ENCODE data around the gene APBB1IP.
A peak's percentile ranks its signal among the peaks of the same experiment; 100 is the strongest.

APBB1IP gene

DNA sequence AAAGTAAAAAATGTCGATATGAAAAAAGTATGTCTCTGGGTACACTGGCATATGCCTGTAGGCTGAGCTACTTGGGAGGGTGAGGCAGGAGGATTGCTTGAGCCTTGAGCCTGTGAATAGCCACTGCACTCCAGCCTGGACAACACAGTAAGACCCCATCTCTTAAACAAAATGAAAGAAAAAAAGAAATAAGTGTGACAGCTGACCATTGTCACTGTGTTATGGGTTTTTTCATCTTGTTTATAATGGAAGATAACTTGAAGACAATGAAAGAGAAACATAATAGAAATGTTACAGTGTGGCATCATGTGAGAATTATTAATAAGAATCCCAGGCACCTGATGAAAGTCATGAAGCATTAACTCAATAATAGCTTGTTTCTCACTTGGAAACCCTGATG is 75.0 kb downstream of the APBB1IP start:
- DNase-seq = no peak

DNA sequence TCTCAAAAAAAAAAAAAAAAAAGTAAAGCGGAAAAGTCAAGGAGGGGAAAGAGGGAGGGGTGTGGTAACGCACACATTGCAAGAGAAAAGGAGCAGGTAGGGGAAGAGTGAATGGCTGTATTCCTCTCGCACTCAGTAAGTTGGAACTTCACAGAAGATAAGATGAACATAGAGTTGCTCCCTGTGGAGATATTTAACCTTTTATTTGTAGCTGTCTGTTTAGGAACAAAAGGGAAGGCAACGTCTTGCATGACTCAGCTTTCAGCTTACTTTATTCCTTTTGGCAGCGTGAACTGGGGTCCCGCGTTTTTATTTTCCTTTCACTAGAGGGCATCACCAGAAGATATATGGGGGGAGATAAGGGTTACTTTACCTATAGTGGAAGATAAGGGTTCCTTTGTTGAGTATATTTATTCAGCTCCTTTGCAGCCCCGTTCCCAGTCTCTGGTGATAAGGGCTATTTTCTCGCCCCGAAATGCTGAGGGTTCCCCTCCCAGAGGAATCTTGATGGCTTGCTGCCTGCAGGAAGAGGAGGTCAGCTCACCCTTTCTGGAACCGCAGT is 78.5 kb downstream of the APBB1IP start:
- DNase-seq = no peak

DNA sequence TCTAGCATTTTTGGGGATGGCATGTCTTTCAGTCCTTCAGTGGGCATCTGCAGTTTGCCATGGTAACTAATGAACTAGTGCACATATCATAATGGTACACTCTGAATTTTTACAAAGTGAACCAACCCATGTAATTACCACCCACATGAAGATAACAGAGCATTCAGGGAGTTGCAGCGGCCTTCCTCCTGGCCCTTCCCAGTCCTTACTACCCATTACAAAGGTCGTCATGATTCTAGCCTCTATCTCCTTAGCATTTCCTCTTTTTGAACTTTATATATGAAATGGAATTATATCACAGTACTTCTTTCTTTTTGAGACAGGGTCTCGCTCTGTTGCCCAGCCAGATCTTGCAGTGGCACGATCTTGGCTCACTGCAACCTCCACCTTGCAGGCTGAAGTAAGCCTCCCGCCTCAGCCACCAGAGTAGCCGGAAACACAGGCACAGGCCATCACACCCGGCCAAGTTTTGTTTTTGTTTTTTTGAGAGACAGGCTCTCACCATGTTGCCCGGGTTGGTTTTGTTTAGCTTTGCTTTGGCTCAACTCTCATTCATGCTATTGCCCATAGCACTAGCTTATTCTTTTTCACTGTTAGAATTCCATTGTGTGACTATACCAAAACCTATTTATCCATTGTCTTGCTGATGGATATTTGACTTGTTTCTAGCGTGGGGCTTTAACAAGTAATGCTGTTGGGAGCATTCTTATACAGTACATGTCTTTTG is 79.2 kb downstream of the APBB1IP start:
- DNase-seq = no peak

DNA sequence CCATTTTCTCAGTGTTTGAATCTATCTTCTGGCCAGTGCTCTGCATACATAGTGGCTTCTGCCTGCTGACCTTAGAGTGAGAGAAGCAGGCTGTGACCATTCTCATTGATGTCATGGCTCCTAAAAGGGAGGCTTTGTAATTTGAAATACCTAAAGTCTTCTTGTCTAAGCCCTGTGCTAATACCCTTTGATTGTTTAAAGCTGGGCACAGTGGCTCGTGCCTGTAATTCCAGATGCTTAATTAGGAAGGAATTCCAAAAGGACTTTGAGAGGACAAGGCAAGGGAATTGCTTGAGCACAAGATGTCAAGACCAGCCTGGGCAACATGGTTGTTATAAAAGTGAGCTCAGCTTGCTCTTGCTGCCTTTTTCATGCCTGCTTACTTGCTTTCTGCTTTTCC is 81.7 kb downstream of the APBB1IP start:
- DNase-seq = no peak

DNA sequence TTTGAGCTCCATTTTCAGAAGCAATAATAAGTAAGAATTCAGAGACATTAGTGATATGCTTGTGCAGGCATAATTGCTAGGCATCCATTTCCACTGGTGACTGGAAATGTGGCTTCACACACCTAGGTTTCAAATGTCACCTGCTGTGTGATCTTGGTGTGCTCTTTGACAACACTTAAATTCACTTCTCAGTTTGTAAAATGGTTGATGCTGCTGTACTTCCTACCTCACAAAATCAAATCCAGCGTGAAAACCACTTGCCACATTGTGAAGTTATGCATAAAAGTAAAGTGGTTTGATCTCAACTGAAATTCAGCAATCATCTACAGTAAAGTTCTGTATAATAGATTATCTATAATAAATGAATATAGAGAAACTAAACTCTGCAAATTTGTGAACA is 82.4 kb downstream of the APBB1IP start:
- DNase-seq = no peak

DNA sequence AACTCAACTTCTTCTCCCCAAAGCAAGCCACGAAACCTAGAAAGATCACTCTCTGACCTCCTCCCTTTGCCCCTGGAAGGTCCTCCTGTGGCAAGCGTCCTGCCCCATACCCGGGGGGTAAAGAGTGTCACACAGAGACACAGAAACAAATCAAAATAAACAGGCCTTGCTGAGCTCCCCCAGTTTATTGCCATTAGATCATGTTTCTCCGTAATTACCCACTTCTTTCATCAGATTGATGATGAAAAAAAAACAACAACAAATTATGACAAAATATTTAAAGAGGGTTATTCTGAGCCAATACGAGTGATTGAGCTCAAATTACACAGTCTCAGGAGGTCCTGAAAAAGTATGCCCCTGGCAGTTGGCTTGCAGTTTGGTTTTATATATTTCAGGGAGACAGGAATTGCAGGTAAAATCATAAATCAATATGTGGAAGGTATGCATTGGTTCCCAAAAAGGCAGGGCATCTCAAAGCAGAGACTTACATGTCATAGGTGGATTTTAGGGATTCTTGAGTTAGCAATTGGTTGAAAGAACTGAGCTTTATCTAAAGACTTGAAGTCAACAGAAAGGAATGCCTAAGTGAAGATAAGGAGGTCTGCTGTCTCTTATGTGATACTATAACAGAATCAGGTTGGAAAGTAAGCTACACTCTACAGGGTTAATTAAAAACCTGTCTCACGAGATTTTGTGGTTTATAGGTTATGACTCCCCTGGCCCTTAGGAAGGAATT is 86.2 kb downstream of the APBB1IP start:
- no peak for DNase-seq

DNA sequence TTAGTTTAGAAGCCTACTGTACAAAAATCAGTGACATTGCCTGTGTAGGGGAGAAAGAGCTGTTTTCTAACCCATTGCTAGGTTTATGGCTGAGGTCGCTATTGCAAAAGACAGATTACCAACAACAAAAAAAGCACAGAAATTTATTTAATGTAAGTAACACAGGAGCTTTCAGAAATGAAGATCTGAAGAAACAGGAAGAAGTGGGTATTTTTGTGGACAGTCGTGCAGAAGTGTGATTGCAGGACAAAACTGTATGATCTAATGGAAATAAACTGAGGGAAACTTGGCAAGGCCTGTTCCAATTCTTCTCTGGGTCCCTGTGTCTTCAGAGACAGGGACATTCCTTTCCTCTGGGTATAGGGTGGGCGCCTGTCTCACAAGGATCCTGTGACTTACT is 87.4 kb downstream of the APBB1IP start:
- DNase-seq = no peak

DNA sequence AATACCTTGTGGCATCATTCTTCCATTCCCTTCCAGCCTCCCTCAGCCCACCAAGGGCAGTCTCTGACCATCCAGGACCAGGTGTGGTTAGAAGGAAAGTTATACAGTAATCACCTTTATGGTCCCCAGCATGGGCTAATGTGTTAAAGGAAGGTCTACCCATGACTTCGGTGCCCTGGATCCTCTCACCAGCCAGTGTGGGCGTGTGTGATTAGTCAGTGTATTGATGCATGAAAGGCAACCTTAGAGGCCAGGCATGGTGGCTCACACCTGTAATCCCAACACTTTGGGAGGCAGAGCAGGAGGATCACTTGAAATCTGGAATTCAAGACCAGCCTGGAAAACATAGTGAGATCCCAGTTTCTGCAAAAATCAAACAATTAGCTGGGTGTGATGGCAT is 88.9 kb downstream of the APBB1IP start:
- no peak for DNase-seq

DNA sequence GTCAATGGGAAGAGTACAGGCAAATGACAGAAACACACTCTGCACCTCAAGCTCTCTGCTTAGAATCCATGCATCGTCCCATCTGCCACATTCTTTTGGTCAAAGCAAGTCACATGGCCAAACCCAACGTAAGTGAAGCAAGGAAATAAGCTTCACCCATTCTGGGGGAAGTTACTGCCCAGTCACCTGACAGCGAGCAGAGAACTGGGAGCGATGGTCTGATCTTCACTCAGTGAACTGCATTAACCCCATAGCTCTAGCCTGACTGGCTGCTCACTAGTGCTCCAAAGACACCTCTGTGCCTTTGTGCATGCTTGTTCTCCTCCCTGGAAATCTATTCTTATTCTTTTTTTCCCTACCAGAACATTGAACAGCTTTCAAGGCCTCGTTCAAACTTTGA is 89.9 kb downstream of the APBB1IP start:
- DNase-seq = no peak

DNA sequence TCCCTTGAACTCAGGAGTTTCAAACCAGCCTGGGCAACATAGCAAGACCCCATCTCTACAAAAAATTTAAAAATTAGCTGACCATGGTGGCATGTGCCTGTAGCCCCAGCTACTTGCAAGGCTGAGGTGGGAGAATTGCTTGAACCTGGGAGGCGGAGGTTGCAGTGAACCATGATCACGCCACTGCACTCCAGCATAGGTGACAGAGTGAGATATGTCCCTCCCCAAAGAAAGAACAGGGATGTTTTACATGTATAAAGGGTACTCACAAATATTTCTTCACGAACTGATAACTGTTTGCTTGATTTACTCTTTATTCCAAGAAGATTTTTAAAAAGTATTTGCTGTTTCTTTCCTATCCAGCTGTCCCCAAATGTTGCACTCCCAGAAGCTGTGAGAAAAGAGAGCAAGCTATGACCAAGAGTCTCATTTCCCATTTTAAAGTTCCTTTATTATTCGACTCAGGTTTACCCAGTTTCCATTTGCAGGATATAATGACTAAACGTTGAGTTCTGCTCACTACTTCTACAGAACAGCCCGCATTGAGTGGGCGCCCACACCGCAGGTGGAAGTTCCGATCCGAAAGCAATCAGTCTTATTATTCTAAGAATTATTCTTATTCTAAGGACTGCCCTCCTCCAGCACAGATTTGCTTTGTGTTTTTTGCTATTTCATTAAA is 90.7 kb downstream of the APBB1IP start:
- DNase-seq = no peak

DNA sequence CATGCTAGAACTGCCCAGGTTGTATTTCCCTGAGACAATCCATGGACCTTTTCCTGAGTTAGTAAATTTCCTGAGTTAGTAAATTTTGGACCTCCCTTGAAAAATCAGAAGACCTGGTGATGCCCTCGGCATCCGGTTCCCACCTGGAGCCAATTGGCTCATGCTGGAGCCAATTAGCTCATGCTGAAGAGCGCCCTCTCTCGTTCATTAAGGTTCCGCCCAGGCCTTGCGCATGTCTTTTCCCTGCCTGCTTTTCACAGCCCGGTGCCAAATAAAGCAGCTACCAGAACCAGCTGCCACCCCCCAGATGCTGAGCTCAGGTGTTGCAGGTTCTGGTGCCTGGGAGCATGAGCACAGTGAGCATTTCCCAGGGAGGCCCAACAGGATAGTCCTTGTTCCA is 96.2 kb downstream of the APBB1IP start:
- no peak for DNase-seq

DNA sequence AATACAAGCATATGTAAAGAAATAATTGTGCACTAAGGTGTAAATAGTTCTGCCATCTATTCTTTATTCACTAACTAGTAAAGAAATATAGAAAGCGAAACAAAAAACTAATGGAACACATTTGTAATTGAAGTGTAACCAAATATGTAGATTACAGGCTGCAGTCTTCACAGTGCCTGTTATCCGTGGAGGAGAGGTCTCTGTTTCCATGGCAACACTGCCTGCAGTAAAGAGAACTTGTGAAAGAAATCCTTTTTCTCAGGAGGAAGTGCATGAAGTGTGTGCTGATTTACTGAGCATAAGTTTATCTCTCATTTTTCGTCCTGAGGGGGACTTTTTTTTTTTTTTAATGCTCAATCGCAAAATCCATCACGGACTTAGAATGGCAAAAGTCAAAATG is 102.5 kb downstream of the APBB1IP start:
- no peak for DNase-seq

DNA sequence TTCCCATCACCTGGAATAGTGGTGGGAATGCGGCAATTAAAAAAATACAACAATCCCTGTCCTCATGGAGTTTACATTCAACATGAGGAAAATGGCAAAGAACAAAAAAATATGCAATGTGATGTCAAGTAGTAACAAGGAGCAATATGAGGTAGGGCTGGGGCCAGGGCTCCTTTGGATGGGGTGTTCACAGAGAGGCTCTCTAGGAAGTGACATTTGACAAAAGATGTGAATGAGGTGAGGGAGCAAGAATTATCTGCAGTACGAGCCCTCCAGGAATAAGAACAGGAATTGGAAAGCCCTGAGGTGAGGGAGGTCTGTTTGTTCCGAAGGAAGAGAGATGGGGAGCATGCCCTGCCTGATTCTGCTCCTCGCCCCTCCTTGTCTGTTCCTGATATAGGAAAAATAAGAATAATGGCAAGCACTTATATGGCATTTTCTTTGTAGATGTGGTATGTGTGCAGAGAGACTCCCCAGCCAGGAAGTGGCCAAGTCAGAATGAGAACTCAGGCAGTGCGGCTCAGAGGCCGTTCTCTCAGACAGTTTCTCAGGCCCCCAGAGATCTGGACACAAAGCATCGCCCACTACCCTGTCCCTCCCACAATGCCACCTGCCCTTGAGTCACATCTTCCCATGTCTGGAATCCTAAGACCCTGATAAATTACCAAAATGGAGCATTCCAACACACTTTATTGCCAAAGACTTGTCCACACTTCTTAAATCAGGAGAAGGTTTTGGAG is 105.6 kb downstream of the APBB1IP start:
- DNase-seq = no peak

DNA sequence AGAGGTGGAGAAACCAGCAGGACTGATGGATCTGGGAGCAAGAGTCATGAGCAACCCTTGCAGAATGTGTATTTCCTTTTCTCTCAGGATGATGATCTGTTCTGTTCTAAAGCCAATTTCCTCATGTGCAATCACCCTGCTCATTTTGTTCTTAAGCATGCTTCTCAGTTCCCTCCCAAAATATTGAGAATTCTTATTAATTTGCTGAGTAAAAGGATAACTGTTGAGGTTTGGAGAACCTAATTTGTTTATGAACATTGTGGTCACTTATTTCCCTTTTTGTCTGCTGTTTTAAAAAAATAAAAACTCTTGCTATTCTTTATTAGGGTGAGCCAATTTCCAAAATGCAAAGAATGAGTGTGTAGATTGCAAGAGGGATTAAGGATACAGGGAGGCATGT is 106.8 kb downstream of the APBB1IP start:
- no peak for DNase-seq

DNA sequence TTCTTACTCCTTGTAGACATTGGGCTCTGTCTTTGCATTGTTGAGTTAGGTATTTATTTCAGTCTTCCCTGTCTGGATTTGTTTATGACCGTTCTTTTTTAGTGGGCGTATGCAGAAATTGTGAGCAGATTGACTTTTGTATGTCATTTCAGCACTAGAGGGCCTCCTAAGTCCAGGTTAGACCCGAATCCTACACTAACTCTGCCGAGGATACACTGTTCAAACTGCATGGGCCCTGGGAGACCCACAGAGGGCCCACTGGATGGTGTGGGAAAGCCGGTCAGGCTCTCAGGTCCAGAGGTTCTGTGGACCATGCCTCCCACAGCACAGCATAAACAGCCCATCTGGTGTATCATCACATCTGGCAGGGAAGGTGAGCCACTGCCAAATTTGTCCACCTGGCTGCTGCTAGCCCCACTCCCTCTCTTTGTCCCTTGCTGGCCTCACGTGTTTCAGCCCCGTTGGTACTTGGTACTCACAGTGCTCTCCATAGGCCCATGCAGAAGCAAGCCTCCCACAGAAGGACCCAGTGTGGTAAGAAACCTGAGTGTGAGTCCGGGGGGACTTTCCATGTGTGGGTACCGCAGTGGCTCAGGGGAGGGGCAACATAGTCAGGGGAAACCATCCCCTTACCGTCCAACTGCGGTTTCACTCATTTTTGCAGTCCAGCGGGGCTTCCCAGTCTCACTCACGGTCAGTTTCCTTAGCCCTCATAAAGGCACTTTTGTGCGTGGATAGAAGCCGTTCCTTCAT is 112.8 kb downstream of the APBB1IP start:
- DNase-seq = no peak

DNA sequence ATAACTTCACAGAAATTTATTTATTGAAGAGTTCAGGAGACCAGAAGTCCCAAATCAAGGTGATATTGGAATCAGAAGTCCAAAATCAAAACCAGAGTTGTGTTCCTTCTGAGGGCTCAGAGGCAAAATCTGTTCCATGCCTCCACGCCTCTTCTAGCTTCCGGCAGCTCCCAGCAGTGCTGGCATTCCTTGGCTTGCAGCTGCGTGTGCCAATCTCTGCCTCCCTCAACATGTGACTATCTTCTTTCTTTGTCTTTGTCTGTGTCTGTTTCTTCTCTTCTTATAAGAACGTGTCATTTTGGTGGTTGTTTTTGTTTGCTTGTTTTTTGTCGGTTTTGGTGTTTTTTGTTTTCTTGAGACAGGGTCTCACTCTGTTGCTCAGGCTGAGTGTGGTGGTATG is 116.1 kb downstream of the APBB1IP start:
- no peak for DNase-seq

DNA sequence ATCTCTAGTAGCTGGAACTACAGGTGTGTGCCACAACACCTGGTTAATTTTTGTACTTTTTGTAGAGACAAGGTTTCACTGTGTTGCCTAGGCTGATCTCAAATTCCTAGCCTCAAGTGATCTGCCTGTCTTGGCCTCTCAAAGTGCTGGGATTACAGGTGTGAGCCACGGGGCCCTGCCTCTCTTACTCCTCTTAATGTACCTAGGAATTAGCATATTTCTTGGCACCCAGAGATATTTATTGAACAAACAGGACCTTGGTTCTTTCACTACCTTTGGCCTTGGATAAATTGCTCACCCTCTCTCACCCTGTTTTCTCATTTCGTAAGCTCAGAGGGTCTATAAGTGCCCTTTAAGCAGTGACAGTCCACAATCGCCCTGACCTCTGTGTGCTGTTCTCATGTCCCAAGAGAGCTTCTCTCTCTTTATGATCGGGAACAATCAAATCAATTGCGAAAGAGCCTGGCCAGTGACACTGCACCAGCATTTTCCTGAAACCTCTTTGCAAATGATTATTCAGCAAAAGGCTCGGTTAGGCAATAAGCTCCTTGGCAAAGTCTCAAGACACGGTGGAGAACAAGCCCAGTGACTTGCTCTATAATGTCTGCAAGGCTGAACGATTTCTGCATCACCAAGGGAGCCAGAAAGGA is 117.7 kb downstream of the APBB1IP start:
- no peak for DNase-seq

DNA sequence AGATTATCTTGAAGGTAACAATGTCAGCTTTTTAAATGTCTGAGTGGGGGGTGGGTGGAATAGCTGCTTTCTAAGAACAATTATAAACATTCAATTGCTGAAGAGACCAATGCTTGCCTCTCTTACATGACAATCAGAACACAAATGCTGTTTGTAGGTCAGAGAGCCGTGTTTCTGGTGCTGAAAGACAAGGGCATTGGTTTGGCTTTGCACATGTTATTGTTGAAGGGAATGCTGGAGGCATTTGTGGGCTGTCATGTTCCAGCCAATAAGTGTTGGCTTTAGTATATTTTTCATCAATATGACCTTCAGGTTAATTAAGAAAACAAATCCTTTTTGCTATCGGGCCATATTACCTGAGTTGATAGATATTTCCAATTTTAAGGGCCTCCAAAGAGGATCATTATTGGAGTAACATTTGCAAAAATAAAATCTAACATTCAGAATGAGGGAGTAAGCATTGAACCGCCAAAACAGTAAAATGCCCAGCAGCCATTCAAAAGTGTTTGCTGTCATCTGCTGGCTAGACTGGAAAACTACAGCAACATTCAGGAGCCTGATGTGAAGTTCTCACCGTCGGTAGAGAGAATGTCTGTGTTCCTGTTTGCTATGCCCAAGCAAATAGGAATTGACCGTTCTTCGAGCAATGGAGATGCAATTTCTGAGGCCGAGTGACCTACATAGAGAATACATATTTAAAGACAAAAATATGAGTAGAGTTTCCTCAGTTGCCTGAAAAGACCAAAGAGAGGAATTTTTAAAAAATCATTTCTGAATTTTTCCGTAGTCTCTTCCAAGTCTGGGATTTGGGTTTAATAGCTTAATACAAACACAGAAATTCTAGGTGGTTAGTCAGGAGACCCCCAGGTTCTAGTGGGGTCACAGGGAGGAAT is 118.9 kb downstream of the APBB1IP start:
- peak; percentile 31 for DNase-seq

DNA sequence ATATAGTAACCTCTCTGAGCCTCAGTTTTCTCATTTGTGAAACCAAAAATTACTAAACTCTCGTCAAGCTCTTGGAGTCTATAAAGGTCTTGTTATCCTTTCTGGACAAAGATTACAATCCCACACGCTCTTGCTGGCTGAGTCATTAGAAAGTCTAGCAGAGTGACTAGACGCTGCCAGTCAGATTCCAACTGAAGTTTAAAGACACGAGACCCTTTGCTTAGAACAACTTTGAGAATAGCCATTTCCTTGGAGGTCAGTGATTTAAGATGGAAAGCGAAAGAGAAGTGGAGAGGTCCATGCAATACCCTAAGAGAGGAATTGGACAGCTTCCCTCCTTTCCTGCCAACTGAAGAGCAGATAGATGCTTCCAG is 119.5 kb downstream of the APBB1IP start:
- DNase-seq = no peak

DNA sequence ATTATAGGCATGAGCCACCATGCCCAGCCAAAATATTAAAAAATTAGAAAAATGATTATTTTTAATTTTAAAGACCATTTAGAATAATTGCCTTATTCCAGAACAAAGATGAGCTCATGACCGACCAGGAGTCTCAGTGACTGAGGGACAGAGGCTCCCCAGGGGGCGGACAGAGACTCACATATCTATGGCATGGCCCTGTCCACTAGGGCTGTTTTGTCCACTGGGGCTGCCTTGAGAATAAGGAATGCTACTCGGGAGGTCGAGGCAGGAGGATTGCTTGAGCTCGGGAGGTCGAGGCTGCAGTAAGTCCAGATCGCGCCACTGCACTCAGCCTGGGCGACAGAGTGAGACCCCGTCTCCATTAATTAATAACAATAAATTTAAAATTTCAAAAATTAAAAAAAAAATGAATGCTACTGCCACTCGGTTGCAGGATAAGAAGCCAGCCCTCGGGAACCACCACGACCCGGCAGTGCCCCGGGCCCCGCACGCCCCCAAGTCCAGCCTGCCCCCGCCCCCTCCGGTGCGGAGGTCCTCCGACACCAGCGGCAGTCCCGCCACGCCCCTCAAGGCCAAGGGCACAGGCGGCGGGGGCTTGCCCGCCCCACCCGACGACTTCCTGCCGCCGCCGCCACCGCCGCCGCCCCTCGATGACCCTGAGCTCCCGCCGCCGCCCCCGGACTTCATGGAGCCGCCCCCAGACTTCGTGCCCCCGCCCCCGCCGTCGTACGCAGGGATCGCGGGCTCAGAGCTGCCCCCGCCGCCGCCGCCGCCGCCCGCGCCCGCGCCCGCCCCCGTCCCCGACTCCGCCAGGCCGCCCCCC is 128.6 kb downstream of the APBB1IP start:
- no peak for DNase-seq

Measured in SHP77 treated with DMSO at 0.1 percent for 48 hours (cell line).